ENCODE measurements around the gene CMKLR1.

DNA sequence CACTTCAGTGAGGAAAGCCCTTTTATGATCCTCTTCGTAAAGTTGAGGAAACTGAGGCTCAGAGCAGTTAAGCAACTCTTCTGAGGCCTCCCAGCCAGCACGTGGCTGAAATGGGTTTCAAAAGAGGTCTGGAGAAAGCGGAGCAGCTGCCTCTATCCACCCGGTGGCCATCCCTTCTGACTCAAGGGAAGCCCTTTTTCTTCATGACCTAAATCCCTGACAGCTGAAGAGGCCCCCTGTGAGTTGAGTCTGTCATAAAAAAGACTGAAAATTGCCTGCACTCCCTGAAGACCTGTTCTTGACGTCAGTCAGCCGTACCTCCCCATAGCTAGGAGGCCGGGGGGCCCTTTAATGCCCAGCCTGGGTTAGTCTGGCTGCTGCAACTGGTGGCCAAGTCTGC, 10.7 kb downstream of the CMKLR1 start:
- TF ChIP-seq GATA2 (IDR thresholded peaks at IDR 0.05; ENCODE audit: low read depth, low read length) (no peak), GATA3 (IDR thresholded peaks at IDR 0.05; ENCODE audit: low read depth, low read length) (no peak)
